Sigmoid colon (tissue), 7 donors: ENCODE results near the gene NRG3. TPM values are rescaled to one million over a fixed set of nuclear protein-coding genes. Genes with fewer than 3 reads are reported as not detected.
"Not testable (repeated sequence)": the region's sequence is repeated elsewhere in the genome, so short reads cannot be mapped to it uniquely, and the experiment has no call there.

Source experiments
- DNase-seq: peaks from one replicate; pipeline ENCODE4 v3.0.0-alpha.2; 2019
- H3K27ac ChIP-seq, 4 donors: fragments of 200-600 bp; sonication (generic); one replicate each; pipeline ENCODE4 v1.5.1; 2016 to 2019; ENCODE audit warnings: mild to moderate bottlenecking in 1 of 4
- H3K27me3 ChIP-seq, 3 donors: fragments of 200-600 bp; sonication (generic); one replicate each; pipeline ENCODE4 v1.5.1; 2019; ENCODE audit warnings: mild to moderate bottlenecking in 1 of 3
- H3K36me3 ChIP-seq, 4 donors: fragments of 200-600 bp; sonication (generic); one replicate each; pipeline ENCODE4 v1.5.1; 2016 to 2019
- H3K4me1 ChIP-seq, 4 donors: fragments of 200-600 bp; sonication (generic); one replicate each; pipeline ENCODE4 v1.5.1; 2017 to 2019
- H3K4me3 ChIP-seq, 4 donors: fragments of 200-600 bp; sonication (generic); one replicate each; pipeline ENCODE4 v1.5.1; 2017 to 2019; ENCODE audit warnings: mild to moderate bottlenecking in 2 of 4, moderate library complexity in 1 of 4
- H3K9me3 ChIP-seq, 4 donors: fragments of 200-600 bp in 3 of 4; sonication (generic) in 3 of 4; one replicate each; pipeline versions ENCODE4 v1.5.1 to v1.6.1; 2013 to 2019
- EP300 ChIP-seq, 4 donors: sonication (generic); formaldehyde crosslinking; IDR thresholded peaks; one replicate each; pipeline ENCODE4 v1.6.1; 2017; ENCODE audit warnings: antibody characterized with exemption in 4 of 4
- POLR2A ChIP-seq, 2 donors: fragments of 450-650 bp; IDR thresholded peaks; one replicate each; pipeline ENCODE4 v1.6.1; 2016; ENCODE audit warnings: antibody characterized with exemption in 2 of 2, mild to moderate bottlenecking in 2 of 2, moderate library complexity in 2 of 2
- POLR2AphosphoS5 ChIP-seq, 4 donors: sonication (generic); formaldehyde crosslinking; IDR thresholded peaks; one replicate each; pipeline ENCODE4 v1.6.1; 2017; ENCODE audit warnings: antibody characterized with exemption in 4 of 4
- whole genome bisulfite sequencing, 2 donors: extraction: QIAGEN DNeasy Blood & Tissue Kit; methylation state at CpG; one replicate each; pipeline ENCODE4 v1.1.7; 2013; 5-methylcytosine and 5-hydroxymethylcytosine counted together
- intact Hi-C: fragments of 100-400 bp; cut with DNase I; formaldehyde crosslinking; loops from one replicate; pipeline ENCODE4 v1.15.1; 2023
- polyA plus RNA-seq, 3 donors: library from polyadenylated mRNA; stranded (reverse); fragments of 200-250 nt; gene quantifications; one replicate each; pipeline ENCODE4 v1.2.3, GENCODE V29; 2013
- total RNA-seq, 4 donors: library from RNA; depleted of rRNA; stranded (reverse); fragments of >200 nt; gene quantifications; one replicate each; pipeline ENCODE4 v1.1.0, GENCODE V29; 2016
- TF ChIP-seq, protein P1 (sequence below), 4 experiments: fragments of 450-650 bp in 3 of 4; fragments of 200-600 bp in 1 of 4; IDR thresholded peaks; one replicate each; pipeline ENCODE4 v1.5.1; 2016 to 2019; ENCODE audit warnings: antibody characterized with exemption in 4 of 4, mild to moderate bottlenecking in 3 of 4, moderate library complexity in 2 of 4
- donor health status: healthy with polysubstance abuse.
- donor health status: Bipolar disorder and iron deficiency.
- donor health status: healthy.

The NRG3 gene
- total and polyA plus RNA-seq, 7 donors = 0.17 to 2.2 (median 0.82) TPM; not detected in 2

DNA sequence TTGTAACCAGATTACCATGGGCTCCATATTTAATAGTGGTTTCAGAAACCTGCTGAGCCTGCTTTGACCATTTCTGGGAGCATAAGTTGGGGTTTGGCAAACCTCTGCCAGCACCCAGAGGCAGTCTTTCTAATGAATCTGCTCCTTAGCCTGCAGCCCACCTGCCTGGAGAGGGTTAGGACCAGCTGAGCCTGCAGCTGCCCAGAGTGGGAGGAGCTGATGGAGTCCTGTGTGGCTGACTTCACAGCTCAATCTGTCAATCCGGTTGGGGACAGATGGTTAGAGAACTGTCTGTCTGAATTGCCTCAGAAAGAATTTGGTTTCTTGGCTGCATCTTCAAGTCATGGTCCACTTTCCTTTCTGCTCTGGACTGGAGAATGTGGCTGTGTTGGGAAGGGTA is 444.6 kb downstream of the NRG3 start:
- intact Hi-C loops = no loop called here
- H3K4me1 ChIP-seq = no peaks in the 10 kb centered on the region
- no peaks in the 10 kb centered on the region for H3K27me3 ChIP-seq
- no peaks in the 10 kb centered on the region for H3K36me3 ChIP-seq
- TF ChIP-seq POLR2AphosphoS5 (IDR thresholded peaks at IDR 0.05) (no peak), POLR2A (IDR thresholded peaks at IDR 0.05) (no peak), EP300 (IDR thresholded peaks at IDR 0.05) (no peak)
- TF ChIP-seq, protein P1, sequence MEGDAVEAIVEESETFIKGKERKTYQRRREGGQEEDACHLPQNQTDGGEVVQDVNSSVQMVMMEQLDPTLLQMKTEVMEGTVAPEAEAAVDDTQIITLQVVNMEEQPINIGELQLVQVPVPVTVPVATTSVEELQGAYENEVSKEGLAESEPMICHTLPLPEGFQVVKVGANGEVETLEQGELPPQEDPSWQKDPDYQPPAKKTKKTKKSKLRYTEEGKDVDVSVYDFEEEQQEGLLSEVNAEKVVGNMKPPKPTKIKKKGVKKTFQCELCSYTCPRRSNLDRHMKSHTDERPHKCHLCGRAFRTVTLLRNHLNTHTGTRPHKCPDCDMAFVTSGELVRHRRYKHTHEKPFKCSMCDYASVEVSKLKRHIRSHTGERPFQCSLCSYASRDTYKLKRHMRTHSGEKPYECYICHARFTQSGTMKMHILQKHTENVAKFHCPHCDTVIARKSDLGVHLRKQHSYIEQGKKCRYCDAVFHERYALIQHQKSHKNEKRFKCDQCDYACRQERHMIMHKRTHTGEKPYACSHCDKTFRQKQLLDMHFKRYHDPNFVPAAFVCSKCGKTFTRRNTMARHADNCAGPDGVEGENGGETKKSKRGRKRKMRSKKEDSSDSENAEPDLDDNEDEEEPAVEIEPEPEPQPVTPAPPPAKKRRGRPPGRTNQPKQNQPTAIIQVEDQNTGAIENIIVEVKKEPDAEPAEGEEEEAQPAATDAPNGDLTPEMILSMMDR (IDR thresholded peaks at IDR 0.05) = no peak
- H3K4me3 ChIP-seq = no peak overlapping the region
- no peaks in the 10 kb centered on the region for H3K9me3 ChIP-seq
- H3K27ac ChIP-seq = no peak overlapping the region
- WGBS, 2 donors = 34 to 42% methylated on average over 1 of the region's 1 CpG
- DNase-seq = no peak

DNA sequence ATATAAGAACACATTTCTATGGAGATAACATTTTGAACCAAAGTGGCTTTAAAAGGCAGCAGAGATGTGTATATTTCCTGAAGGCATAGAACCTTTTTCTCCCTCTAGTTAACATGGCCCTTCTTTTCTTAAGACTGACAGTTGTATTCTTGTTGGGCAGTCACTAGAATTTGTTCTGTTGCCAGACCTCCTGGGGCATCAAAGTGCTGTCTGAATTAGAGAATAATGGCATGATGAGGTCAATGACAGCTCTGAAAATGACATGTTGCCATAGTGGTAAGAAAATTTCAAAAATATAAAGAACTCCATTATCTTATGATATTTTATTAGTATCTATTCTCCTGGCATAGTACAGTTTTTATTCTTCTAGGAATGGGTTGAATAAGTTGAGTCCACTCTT is 446.7 kb downstream of the NRG3 start:
- H3K27me3 ChIP-seq = no peaks in the 10 kb centered on the region
- no peak for TF ChIP-seq POLR2A (IDR thresholded peaks at IDR 0.05)

DNA sequence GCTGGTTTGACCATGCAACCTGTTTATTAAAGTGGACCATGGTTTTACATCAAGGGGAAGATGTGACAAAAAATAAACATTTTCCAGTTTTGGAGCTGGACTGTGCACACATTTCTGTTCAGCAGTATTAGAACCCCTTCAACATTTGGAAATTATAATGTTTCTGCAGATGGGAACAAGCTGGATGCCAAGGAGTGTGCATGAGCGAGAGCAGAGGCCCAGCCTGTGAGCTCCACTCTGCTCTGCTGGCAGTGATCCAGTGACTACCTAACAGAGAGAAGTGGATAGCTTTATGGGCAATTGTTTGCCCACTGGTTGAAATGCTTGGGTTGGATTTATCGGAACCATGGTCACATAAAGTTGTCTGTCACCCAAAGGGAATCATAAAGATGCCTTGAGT is 456.7 kb downstream of the NRG3 start:
- intact Hi-C loops = no loop called here
- TF ChIP-seq POLR2A (IDR thresholded peaks at IDR 0.05) (no peak), EP300 (IDR thresholded peaks at IDR 0.05) (no peak), POLR2AphosphoS5 (IDR thresholded peaks at IDR 0.05) (no peak)
- TF ChIP-seq, protein P1 (IDR thresholded peaks at IDR 0.05) = no peak
- H3K9me3 ChIP-seq = no peaks in the 10 kb centered on the region
- no peaks in the 10 kb centered on the region for H3K27me3 ChIP-seq
- DNase-seq = no peak
- H3K4me1 ChIP-seq = no peaks in the 10 kb centered on the region
- no peaks in the 10 kb centered on the region for H3K36me3 ChIP-seq
- H3K4me3 ChIP-seq = no peak overlapping the region
- H3K27ac ChIP-seq = no peak overlapping the region
- 71 to 88% methylated on average over 2 of the region's 2 CpGs for WGBS, 2 donors

More for the DNA sequence above, 446.7 kb downstream of the NRG3 start:
- intact Hi-C loops = no loop called here
- no peaks in the 10 kb centered on the region for H3K36me3 ChIP-seq
- H3K4me3 ChIP-seq = no peak overlapping the region
- no peaks in the 10 kb centered on the region for H3K9me3 ChIP-seq
- DNase-seq = no peak
- H3K4me1 ChIP-seq = no peaks in the 10 kb centered on the region
- no peak overlapping the region for H3K27ac ChIP-seq

DNA sequence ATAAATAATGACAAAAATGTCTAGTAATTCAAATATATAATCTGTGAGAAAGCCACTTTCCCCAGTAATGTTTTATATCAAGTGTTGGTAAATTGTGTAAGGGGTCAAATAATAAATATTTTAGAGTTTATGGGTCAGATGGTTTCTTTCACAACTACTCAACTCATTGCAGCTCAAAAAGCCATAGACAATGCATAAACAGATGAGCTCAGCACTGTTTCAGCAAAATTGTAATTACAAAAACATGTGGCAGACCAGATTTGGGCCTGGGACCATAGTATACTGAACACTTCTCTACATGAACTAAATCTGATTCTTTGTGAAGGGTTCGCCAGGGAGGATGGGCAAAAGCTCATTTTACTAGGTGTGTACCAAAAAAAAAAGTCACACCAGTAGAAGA is 460.8 kb downstream of the NRG3 start:
- intact Hi-C loops = no loop called here
- Histone ChIP-seq H3K4me1 (no peaks in the 10 kb centered on the region), H3K27me3 (no peaks in the 10 kb centered on the region), H3K9me3 (no peaks in the 10 kb centered on the region), H3K36me3 (no peaks in the 10 kb centered on the region), H3K27ac (no peak overlapping the region), H3K4me3 (no peak overlapping the region)
- WGBS, 2 donors = 66 to 72% methylated on average over 1 of the region's 1 CpG
- TF ChIP-seq, protein P1 (IDR thresholded peaks at IDR 0.05) = no peak
- TF ChIP-seq POLR2AphosphoS5 (IDR thresholded peaks at IDR 0.05) (no peak), EP300 (IDR thresholded peaks at IDR 0.05) (no peak)
- DNase-seq = no peak

DNA sequence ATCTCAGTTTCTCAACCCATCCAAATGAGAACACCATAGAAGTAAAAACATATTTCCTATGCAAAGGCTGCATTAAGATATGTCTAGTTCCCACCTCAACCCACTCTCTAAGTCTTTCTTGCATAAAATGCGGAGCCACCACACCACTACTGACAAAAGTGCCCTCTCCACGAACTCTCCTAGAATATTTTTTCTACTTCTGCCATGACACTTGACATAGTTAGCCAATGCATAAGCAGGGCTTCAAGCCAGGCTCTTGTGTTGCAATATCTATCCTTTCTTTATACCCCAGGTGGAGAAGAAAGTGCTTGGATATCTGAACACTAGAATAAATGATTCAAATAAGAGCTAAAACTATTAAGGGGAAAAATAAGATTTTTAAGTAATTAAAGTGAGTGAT is 465.2 kb downstream of the NRG3 start:
- H3K27me3 ChIP-seq = no peaks in the 10 kb centered on the region
- peaks cover 0 to 3% (median 0%) of the 10 kb centered on the region in 4 donors for H3K9me3 ChIP-seq
- TF ChIP-seq EP300 (IDR thresholded peaks at IDR 0.05) (no peak), POLR2A (IDR thresholded peaks at IDR 0.05) (no peak), POLR2AphosphoS5 (IDR thresholded peaks at IDR 0.05) (no peak)
- TF ChIP-seq, protein P1 (IDR thresholded peaks at IDR 0.05) = no peak
- no peak for DNase-seq
- WGBS, 2 donors = 74 to 76% methylated on average over 2 of the region's 2 CpGs
- intact Hi-C loops = no loop called here
- H3K27ac ChIP-seq = no peak overlapping the region
- no peaks in the 10 kb centered on the region for H3K36me3 ChIP-seq
- H3K4me1 ChIP-seq = no peaks in the 10 kb centered on the region
- no peak overlapping the region for H3K4me3 ChIP-seq

DNA sequence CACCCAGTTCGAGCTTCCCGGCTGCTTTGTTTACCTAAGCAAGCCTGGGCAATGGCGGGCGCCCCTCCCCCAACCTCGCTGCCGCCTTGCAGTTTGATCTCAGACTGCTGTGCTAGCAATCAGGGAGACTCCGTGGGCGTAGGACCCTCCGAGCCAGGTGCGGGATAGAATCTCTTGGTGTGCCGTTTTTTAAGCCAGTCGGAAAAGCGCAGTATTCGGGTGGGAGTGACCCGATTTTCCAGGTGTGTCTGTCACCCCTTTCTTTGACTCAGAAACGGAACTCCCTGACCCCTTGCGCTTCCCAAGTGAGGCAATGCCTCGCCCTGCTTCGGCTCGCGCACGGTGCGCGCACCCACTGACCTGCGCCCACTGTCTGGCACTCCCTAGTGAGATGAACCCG is 474.6 kb downstream of the NRG3 start:
- H3K4me3 ChIP-seq, intact Hi-C loops, H3K36me3 ChIP-seq, DNase-seq, H3K9me3 ChIP-seq, H3K4me1 ChIP-seq, H3K27ac ChIP-seq, H3K27me3 ChIP-seq: not testable (repeated sequence)
- WGBS, 2 donors = 39 to 80% methylated on average over 21 to 23 of the region's 26 CpGs
